Sciatic nerve (tissue), 2 donors: ENCODE measurements around the gene GCK. TPM values are rescaled to one million over a fixed set of nuclear protein-coding genes. Genes with fewer than 3 reads are reported as not detected.
"Not testable (repeated sequence)": the region's sequence is repeated elsewhere in the genome, so short reads cannot be mapped to it uniquely, and the experiment has no call there.

Source experiments
- ATAC-seq: fragments of 200-7000 bp; cut with Tn5 transposase; one replicate; pipeline ENCODE4 v1.9.1; 2020; ENCODE audit warnings: mild to moderate bottlenecking, moderate library complexity
- DNase-seq: peaks from one replicate; pipeline ENCODE4 v3.0.0-alpha.2; 2020; ENCODE audit warnings: low spot score
- intact Hi-C: fragments of 100-400 bp; cut with DNase I; formaldehyde crosslinking; loops from one replicate; pipeline ENCODE4 v1.14.2; 2022
- total RNA-seq: library from RNA; stranded (reverse); fragmentation: NEBNext Ultra II Directional; extraction: Animal tissue kit (Norgen Biotek cat#: 25700); gene quantifications from one replicate; pipeline ENCODE4 v1.2.1, GENCODE V29; 2021
- donor health status: DM: no; HTN: no; CAD: no.
- donor health status: DM: no; HTN: no; CAD: no.

The GCK gene
- total RNA-seq, 1 donor from 2014 or later: 1.9 TPM

GRCh38 chr7:44212581-44213184 is 23.4 kb upstream of the GCK start:
- peak; percentile 40 for DNase-seq
- ATAC-seq: no peak
- intact Hi-C loops: no loop called here

DNA sequence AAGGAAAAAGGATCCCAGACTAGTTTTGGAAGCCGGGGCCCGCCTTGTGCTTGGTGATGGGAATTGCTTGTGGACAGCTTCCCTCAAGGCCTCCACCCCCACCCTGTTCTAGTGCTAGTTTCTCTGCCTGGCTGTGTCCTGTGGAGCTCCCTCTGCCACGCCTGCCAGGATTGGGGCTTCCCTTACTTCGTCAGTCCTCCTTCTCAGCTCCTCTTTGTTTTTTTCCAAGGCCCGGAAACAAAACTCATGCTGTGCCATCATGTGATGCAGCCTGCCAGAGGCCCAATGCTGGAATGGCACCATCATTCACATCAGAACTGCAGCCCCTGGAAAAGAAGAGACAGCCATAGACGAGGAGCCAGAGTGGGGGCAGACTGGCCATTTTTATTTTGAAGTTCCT is 22.8 kb upstream of the GCK start:
- ATAC-seq (no peak), DNase-seq (peak; percentile 39)
- intact Hi-C loops: no loop called here

DNA sequence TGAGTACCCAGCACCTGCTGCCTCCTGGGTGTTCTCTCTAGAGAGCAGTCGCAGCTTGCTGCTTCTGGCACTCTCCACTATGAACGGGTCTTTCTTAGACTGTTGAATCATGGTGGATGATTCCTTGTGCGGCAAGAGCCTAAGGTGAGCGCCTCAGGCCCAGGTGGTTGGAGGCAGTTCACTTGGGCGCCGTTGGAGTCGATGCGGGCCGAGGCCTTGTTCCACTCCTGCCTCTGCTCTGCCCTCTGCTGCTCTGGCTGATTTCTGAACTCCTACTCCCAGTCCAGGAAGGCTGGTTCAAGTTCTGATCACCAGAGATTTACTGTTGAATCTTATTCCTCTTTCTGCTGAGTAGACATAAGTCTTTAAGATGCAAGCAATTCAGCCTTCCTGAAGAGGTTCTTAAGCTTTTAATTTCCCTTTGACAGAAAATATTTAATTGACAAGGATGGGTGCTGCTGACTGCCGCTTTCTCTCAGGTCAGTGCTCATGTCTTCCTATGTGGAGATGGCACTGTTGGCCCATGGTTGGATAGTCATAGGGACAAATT is 22.0 kb upstream of the GCK start:
- ATAC-seq (no peak), DNase-seq (peak; percentile 41)
- intact Hi-C loops: no loop called here

- intact Hi-C loops: no loop called here
- ATAC-seq: no peak
- no peak for DNase-seq
These were observed 20.9 kb upstream of the GCK start for GRCh38 chr7:44210107-44210506.

DNA sequence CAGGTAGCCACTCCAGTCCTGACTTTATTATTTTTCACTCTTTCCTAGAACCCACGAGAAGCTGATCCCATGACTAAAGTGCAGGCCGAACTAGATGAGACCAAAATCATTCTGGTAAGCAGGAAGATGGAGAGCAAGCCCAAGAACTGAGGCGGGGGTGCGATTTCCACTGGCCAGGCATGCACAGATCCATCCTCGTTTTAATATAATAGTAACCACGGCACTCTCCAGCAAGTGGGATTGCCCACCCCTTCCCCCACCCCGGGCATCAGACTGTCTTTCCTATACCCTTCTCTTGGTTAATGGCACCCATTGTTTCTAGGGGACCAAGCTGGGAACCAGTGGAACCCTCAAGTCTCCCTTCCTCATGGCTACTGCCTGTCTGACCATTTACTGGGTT is 18.8 kb upstream of the GCK start:
- intact Hi-C loops: no loop called here
- DNase-seq: no peak
- no peak for ATAC-seq

GRCh38 chr7:44206008-44206407 is 16.8 kb upstream of the GCK start:
- ATAC-seq: no peak
- peak; percentile 13 for DNase-seq
- intact Hi-C loops: no loop called here

- ATAC-seq: no peak
- intact Hi-C loops: no loop called here
- no peak for DNase-seq
These were observed 12.6 kb upstream of the GCK start for GRCh38 chr7:44201813-44202212.

DNA sequence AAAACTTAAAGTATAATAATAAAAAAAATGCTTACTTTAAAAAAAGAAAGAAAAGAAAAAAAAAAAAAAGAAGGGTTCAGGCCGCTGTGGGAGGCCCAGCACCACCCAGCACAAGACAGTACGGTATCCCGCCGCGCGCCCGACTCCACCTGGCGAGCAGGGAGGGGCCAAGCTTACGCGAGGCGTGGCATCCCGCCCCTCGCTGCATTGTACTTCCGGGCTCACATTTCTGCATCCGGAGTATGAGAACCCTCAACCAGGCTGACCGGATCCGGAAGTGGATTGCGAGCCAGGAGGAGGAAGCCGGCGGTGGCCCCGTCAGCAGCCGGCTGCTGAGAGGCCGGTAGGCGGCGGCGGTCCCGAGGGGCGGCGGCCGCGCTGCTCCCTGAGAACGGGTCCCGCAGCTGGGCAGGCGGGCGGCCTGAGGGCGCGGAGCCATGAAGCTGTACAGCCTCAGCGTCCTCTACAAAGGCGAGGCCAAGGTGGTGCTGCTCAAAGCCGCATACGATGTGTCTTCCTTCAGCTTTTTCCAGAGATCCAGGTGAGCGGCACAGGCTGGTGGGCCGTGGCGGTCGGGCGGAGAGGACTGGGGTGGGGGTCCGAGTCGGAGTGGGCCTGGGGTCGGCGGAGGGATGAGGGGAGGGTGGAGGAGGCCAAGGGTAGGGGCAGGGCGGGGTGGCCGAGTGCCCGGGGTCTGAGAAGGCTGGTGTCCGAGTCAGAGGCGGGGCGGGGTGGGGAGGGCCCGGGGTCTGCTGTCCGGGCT is 11.6 kb upstream of the GCK start, which contains the start of gene YKT6:
TSS of gene YKT6 (plus strand) at position 280 of the 763 bp plus-strand sequence. CDS start at position 438, 158 bp downstream.
- intact Hi-C loops: no loop called here

GRCh38 chr7:44200163-44200562 is 10.9 kb upstream of the GCK start:
- DNase-seq, ATAC-seq, intact Hi-C loops: not testable (repeated sequence)

More for the DNA sequence above, 11.6 kb upstream of the GCK start, which contains the start of gene YKT6:
- DNase-seq (peak; percentile 93), ATAC-seq (peak; percentile 99)

DNA sequence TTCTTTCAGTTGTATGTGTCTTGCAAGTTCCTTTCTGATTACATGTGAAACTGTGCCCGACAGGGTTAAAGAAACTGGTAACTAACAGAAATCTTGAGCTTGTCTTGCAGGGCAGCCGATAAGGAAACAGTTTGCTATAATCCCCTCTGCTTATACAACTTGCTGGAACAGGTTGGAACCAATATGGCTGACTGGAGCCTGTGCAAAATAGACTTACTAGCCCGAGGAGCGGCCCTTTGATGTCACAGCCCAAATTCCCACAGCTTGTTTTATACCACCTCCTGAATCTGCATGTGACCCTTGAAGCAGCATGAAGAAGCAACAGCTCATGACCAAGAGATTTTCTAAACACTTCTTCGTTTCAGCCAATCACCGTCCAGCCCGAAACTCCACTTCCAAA is 8.2 kb upstream of the GCK start:
- ATAC-seq: no peak
- intact Hi-C loops: no loop called here
- DNase-seq: peak; percentile 17

- intact Hi-C loops: no loop called here
- DNase-seq: peak; percentile 57
- peak; percentile 54 for ATAC-seq
These were observed 7.2 kb upstream of the GCK start for GRCh38 chr7:44196450-44196872.

DNA sequence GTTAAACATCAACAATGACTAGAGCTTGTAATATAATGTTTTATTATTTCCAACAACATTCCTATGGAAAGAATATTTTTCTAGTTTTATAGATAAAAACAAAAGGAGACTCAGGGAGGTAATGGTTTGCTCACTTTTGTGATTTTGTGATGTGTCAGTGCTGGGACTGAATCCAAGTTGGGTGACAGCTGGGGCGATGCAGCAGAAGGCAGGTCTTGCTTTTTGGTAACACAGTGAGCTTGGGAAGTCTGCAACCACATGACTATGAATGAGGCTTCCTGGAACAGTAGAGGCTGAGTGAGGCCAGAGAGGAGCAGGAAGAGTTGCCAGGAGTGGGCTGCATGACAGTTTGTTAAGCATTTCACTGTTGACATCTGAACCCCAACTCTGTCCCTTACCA is 6.7 kb upstream of the GCK start:
- ATAC-seq: no peak
- intact Hi-C loops: no loop called here
- peak; percentile 9 for DNase-seq

DNA sequence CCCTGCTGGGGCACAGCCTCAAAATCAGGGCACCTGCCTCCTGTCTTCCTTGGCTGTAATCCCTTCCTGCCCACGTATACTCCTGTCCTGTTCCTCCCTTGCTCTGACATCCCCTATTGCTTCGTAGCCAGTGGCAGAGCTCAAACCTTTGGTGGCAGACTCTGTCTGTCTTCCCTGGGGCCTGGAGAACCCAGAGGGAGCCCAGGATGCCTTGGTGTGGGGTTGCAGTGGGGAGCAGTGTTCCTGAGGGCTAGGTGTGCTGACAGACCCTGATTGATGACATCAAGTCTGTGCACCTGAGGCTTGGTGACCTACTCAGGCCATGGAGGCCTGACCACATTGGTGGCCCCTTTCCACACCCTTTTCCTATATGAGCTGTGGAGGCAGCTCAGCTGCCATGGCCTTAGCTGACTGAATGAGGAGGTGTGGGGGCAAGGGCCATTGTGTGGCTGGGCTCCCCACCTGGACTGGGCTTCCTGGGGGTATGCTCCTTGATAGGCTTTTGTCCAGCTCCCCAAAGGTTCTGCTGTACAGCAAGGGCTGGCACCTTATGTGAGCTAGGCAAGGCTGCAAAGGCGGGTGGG is 5.4 kb upstream of the GCK start:
- ATAC-seq: no peak
- peak; percentile 34 for DNase-seq
- intact Hi-C loops: no loop called here

GRCh38 chr7:44194069-44194468 is 4.8 kb upstream of the GCK start:
- no peak for ATAC-seq
- intact Hi-C loops: no loop called here
- no peak for DNase-seq

DNA sequence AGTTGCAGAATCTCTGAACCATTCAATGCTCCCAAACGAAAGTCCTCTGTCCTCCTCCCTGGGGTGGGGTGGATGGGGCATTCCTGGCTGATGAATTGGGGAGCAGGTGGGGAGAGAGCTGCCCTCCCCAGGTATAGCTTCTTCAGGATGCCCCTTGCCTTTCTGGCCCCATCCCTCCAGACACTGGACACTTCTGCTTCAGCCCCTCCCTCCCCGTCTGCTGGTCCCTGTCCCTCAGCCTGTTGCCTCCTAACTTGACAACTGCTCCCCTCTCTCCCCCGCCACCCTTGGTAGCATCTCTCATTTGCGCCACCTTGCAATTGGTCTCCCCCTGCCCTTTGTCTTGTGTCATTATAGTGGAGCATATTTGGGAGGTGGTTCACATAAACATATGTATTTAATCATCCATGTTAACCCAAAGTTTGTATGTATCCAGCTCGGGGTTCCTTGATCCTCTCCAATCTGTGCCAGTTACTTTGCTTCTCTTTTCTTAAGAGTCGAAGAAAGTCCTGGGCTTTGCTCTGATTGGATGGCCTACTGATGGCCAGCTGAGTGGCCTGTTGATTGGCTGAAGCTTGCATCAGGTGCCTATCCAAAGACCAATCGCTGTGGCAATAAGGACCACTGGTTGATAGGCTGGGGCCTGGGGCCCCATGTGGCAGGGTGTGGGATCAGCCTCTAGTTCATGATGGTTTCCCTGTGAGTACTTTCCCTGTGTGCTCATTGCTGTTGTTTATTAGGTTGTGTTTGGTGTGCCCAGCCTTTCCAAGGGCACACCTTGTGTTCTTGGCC is 4.0 kb upstream of the GCK start:
- DNase-seq: no peak
- ATAC-seq: no peak
- intact Hi-C loops: no loop called here

- intact Hi-C loops: no loop called here
- ATAC-seq (no peak), DNase-seq (no peak)
These were observed 1.9 kb upstream of the GCK start for GRCh38 chr7:44191171-44191570.

GRCh38 chr7:44189993-44190872 is 994 bp upstream of the GCK start:
- DNase-seq (no peak), ATAC-seq (no peak)
- intact Hi-C loops: loop anchor here (10.0 kb wide), 1 partner anchor 115 kb away; no protein-coding TSS in a partner anchor
